A549 (cell line): ENCODE results near the gene ENPP7. TPM values are rescaled to one million over a fixed set of nuclear protein-coding genes. Genes with fewer than 3 reads are reported as not detected.

Experiments used
- ATAC-seq, 2 experiments: fragments of 200-7000 bp in 1 of 2; fragments of >200 bp in 1 of 2; cut with Nextera tagmentation in 1 of 2; cut with Tn5 transposase in 1 of 2; 3 replicates each; pipeline versions ENCODE4 v1.8.0 to v1.9.1; 2018 to 2020; ENCODE audit warnings: mild to moderate bottlenecking in 1 of 2, moderate library complexity in 1 of 2
- CTCF ChIA-PET: fragments of 300-600 bp; sonication (Branson Sonifier 250); formaldehyde crosslinking; extraction: SDS; loops from one replicate; lab custom pipeline; 2021; ENCODE audit warnings: antibody characterized with exemption, inconsistent platforms; lab: Yijun Ruan, JAX
- POLR2A ChIA-PET: fragments of 350-600 bp; formaldehyde crosslinking; extraction: SDS; loops from one replicate; lab custom pipeline; 2021; ENCODE audit warnings: antibody characterized with exemption, inconsistent platforms; lab: Yijun Ruan, JAX
- DNase-seq, 2 experiments: peaks; one replicate each; pipeline versions ENCODE4 v3.0.0 to v3.0.0-alpha.2; 2011 to 2016; ENCODE audit warnings: low read depth in 1 of 2, low spot score in 1 of 2
- FAIRE-seq: peaks from 2 replicates; lab custom pipeline; 2011; peaks lifted over from hg19 to GRCh38; lab: Jason Lieb, UNC
- H3K27ac ChIP-seq, 2 experiments: fragments of >200 bp; sonication (Bioruptor Twin); formaldehyde crosslinking; 3 replicates each; pipeline ENCODE4 v1.5.1; 2016 to 2017
- H3K4me1 ChIP-seq: fragments of >200 bp; sonication (Bioruptor Twin); formaldehyde crosslinking; 3 replicates; pipeline ENCODE4 v1.6.1; 2016
- H3K4me2 ChIP-seq: fragments of >200 bp; sonication (Bioruptor Twin); formaldehyde crosslinking; 3 replicates; pipeline ENCODE4 v1.6.1; 2016
- H3K4me3 ChIP-seq: fragments of >200 bp; sonication (Bioruptor Twin); formaldehyde crosslinking; 3 replicates; pipeline ENCODE4 v1.5.1; 2016
- H3K9me3 ChIP-seq: fragments of >200 bp; sonication (Bioruptor Twin); formaldehyde crosslinking; 3 replicates; pipeline ENCODE4 v1.6.1; 2016
- CBX2 ChIP-seq: fragments of 200-600 bp; sonication (generic); IDR thresholded peaks from 2 replicates; pipeline ENCODE4 v1.6.1; 2016; ENCODE audit warnings: low read depth, mild to moderate bottlenecking, borderline replicate concordance
- CBX8 ChIP-seq: fragments of 200-600 bp; sonication (generic); IDR thresholded peaks from 2 replicates; pipeline ENCODE4 v1.6.1; 2016
- CHD2 ChIP-seq: fragments of 150-350 bp; IDR thresholded peaks from 2 replicates; pipeline ENCODE4 v1.6.1; 2014; ENCODE audit warnings: low read length; ENCODE audit not compliant: partially characterized antibody
- ESRRA ChIP-seq: fragments of 150-350 bp; IDR thresholded peaks from 2 replicates; pipeline ENCODE4 v1.6.1; 2014; ENCODE audit warnings: mild to moderate bottlenecking, low read length, borderline replicate concordance
- FOXS1 ChIP-seq: fragments of 250-450 bp; sonication (Bioruptor Pico); IDR thresholded peaks from 2 replicates; pipeline ENCODE4 v1.5.0; 2020; ENCODE audit warnings: mild to moderate bottlenecking, moderate library complexity
- GATA3 ChIP-seq: IDR thresholded peaks from 2 replicates; pipeline ENCODE4 v1.6.1; 2012; ENCODE audit warnings: borderline replicate concordance
- HDAC2 ChIP-seq: fragments of 200-600 bp; sonication (generic); IDR thresholded peaks from 2 replicates; pipeline ENCODE4 v1.6.1; 2016
- HOXA7 ChIP-seq: fragments of 250-450 bp; sonication (Bioruptor Pico); IDR thresholded peaks from 2 replicates; pipeline ENCODE4 v1.5.0; 2020; ENCODE audit warnings: mild to moderate bottlenecking, moderate library complexity
- KDM1A ChIP-seq: fragments of 200-600 bp; sonication (generic); IDR thresholded peaks from 2 replicates; pipeline ENCODE4 v1.6.1; 2016; ENCODE audit warnings: low read depth, mild to moderate bottlenecking
- RCOR1 ChIP-seq: fragments of 150-350 bp; IDR thresholded peaks from 2 replicates; pipeline ENCODE4 v1.6.1; 2014; ENCODE audit warnings: antibody characterized with exemption, low read length, low read depth
- RFX5 ChIP-seq: fragments of 450-650 bp; IDR thresholded peaks from 2 replicates; pipeline ENCODE4 v1.7.1; 2014; ENCODE audit warnings: antibody characterized with exemption, mild to moderate bottlenecking, moderate library complexity
- SREBF2 ChIP-seq: fragments of 450-650 bp; IDR thresholded peaks from 2 replicates; pipeline ENCODE4 v1.6.1; 2014; ENCODE audit warnings: mild to moderate bottlenecking, moderate library complexity
- TFCP2L1 ChIP-seq: fragments of 250-450 bp; sonication (Bioruptor Pico); IDR thresholded peaks from 2 replicates; pipeline ENCODE4 v1.5.0; 2021; ENCODE audit warnings: mild to moderate bottlenecking
- WGBS: methylation state at CpG from one replicate; pipeline ENCODE4 v1.1.6; 2017; ENCODE audit errors: missing lambda C conversion rate; 5-methylcytosine and 5-hydroxymethylcytosine counted together
- polyA plus RNA-seq, 4 experiments: library from polyadenylated mRNA; depleted of rRNA in 3 of 4; stranded (reverse); fragments of >200 nt; fragmentation: RNase III in 1 of 4; extraction: RNeasy Plus Mini Kit Qiagen cat#74134 plus additional on column Dnase treatment in 1 of 4; gene quantifications; 2 replicates in 3 of 4; 3 replicates in 1 of 4; pipeline ENCODE4 v1.2.3, GENCODE V29; 2011 to 2017
- TF ChIP-seq, protein P1 (sequence below): fragments of 200-600 bp; sonication (generic); IDR thresholded peaks from 2 replicates; pipeline ENCODE4 v1.6.1; 2016; ENCODE audit warnings: antibody characterized with exemption, mild to moderate bottlenecking, moderate library complexity
- TF ChIP-seq, protein P2 (sequence below): fragments of >200 bp; sonication (Bioruptor Twin); formaldehyde crosslinking; IDR thresholded peaks from 3 replicates; pipeline ENCODE4 v1.6.1; 2016
- TF ChIP-seq, protein P3 (sequence below): IDR thresholded peaks from 2 replicates; pipeline ENCODE4 v1.6.1; 2012
- TF ChIP-seq, protein P4 (sequence below): IDR thresholded peaks from 2 replicates; pipeline ENCODE4 v1.6.1; 2012; ENCODE audit warnings: low read depth, borderline replicate concordance
- TF ChIP-seq, protein P5 (sequence below): fragments of >200 bp; sonication (Bioruptor Twin); formaldehyde crosslinking; IDR thresholded peaks from 3 replicates; pipeline ENCODE4 v1.5.1; 2016
- TF ChIP-seq, protein P6 (sequence below): fragments of 150-350 bp; IDR thresholded peaks from 2 replicates; pipeline ENCODE4 v1.6.1; 2014; ENCODE audit warnings: low read depth, mild to moderate bottlenecking, low read length

ENPP7 gene
- polyA plus RNA-seq, 2 of the 4 experiments (the other 2 are of a cell fraction) = not detected

DNA sequence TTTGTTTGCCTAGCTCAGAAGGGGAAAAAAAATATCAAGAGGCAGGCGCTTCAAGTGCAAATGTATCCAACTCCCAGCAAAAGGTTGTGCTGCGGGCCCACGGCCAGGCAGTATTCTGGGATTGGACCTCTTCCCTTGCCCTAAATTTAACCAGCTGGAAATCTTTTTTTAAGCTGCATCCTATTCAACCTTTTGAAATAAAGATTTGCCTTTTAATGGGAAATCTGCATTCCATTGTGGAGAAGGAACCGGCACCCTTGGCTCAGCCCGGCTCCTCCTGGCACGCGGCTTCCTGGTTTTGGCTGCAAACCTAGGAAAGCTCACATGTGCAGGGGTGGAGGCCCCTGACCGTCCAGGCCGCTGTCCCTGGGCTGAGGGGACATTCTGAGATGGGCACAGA lies 38.8 kb upstream of the ENPP7 start:
- FAIRE-seq (no peak), ATAC-seq (no peak)
- CTCF ChIA-PET = interaction anchor here (0.9 to 8.1 kb wide), 4 partner anchors 15 to 609 kb away, joined by 4 to 73 read pairs (median 4); no protein-coding TSS in a partner anchor

DNA sequence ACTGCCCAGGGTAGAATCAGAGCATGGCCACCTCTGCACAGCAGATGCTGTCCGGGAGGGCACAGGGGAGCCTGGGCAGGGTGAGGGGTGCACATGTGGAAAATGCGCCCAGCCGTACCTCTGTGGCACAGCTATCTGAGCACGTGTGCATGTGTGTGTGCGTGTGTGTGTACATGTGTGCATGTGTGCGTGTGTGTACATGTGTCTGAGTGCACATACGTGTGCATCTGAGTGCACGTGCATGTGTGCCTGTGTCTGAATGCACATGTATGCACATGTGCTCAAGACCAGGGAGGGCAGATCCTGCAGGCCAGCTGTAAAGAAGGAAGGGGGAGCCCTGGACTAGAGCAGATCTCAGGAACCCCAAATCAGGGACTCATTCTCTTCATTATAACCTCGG lies 37.3 kb upstream of the ENPP7 start:
- no peak for ATAC-seq
- H3K4me2 ChIP-seq = no peak overlapping the region
- DNase-seq = no peak
- CTCF ChIA-PET = interaction anchor here (1.1 to 8.1 kb wide), 3 partner anchors 7 to 606 kb away, joined by 4 to 73 read pairs (median 9); no protein-coding TSS in a partner anchor
- WGBS = 64% methylated on average over 9 of the region's 9 CpGs
- H3K4me3 ChIP-seq = no peak overlapping the region
- H3K4me1 ChIP-seq = peaks cover 23% of the 10 kb centered on the region
- no peak for FAIRE-seq
- H3K9me3 ChIP-seq = no peaks in the 10 kb centered on the region
- POLR2A ChIA-PET = no interaction called here
- no peak overlapping the region for H3K27ac ChIP-seq
- TF ChIP-seq, protein P1, sequence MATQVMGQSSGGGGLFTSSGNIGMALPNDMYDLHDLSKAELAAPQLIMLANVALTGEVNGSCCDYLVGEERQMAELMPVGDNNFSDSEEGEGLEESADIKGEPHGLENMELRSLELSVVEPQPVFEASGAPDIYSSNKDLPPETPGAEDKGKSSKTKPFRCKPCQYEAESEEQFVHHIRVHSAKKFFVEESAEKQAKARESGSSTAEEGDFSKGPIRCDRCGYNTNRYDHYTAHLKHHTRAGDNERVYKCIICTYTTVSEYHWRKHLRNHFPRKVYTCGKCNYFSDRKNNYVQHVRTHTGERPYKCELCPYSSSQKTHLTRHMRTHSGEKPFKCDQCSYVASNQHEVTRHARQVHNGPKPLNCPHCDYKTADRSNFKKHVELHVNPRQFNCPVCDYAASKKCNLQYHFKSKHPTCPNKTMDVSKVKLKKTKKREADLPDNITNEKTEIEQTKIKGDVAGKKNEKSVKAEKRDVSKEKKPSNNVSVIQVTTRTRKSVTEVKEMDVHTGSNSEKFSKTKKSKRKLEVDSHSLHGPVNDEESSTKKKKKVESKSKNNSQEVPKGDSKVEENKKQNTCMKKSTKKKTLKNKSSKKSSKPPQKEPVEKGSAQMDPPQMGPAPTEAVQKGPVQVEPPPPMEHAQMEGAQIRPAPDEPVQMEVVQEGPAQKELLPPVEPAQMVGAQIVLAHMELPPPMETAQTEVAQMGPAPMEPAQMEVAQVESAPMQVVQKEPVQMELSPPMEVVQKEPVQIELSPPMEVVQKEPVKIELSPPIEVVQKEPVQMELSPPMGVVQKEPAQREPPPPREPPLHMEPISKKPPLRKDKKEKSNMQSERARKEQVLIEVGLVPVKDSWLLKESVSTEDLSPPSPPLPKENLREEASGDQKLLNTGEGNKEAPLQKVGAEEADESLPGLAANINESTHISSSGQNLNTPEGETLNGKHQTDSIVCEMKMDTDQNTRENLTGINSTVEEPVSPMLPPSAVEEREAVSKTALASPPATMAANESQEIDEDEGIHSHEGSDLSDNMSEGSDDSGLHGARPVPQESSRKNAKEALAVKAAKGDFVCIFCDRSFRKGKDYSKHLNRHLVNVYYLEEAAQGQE = no peak
- TF ChIP-seq RFX5 = no peak
- TF ChIP-seq, protein P2, sequence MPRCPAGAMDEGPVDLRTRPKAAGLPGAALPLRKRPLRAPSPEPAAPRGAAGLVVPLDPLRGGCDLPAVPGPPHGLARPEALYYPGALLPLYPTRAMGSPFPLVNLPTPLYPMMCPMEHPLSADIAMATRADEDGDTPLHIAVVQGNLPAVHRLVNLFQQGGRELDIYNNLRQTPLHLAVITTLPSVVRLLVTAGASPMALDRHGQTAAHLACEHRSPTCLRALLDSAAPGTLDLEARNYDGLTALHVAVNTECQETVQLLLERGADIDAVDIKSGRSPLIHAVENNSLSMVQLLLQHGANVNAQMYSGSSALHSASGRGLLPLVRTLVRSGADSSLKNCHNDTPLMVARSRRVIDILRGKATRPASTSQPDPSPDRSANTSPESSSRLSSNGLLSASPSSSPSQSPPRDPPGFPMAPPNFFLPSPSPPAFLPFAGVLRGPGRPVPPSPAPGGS = no peak
- TF ChIP-seq FOXS1 (CRISPR knock-in tag) = no peak
- TF ChIP-seq, protein P3, sequence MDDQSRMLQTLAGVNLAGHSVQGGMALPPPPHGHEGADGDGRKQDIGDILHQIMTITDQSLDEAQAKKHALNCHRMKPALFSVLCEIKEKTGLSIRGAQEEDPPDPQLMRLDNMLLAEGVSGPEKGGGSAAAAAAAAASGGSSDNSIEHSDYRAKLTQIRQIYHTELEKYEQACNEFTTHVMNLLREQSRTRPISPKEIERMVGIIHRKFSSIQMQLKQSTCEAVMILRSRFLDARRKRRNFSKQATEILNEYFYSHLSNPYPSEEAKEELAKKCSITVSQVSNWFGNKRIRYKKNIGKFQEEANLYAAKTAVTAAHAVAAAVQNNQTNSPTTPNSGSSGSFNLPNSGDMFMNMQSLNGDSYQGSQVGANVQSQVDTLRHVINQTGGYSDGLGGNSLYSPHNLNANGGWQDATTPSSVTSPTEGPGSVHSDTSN = no peak
- TF ChIP-seq CBX2 = no peak
- TF ChIP-seq GATA3 = no peak
- TF ChIP-seq, protein P4, sequence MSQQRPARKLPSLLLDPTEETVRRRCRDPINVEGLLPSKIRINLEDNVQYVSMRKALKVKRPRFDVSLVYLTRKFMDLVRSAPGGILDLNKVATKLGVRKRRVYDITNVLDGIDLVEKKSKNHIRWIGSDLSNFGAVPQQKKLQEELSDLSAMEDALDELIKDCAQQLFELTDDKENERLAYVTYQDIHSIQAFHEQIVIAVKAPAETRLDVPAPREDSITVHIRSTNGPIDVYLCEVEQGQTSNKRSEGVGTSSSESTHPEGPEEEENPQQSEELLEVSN = no peak
- TF ChIP-seq HOXA7 (CRISPR knock-in tag) = no peak
- TF ChIP-seq KDM1A = no peak
- TF ChIP-seq, protein P5, sequence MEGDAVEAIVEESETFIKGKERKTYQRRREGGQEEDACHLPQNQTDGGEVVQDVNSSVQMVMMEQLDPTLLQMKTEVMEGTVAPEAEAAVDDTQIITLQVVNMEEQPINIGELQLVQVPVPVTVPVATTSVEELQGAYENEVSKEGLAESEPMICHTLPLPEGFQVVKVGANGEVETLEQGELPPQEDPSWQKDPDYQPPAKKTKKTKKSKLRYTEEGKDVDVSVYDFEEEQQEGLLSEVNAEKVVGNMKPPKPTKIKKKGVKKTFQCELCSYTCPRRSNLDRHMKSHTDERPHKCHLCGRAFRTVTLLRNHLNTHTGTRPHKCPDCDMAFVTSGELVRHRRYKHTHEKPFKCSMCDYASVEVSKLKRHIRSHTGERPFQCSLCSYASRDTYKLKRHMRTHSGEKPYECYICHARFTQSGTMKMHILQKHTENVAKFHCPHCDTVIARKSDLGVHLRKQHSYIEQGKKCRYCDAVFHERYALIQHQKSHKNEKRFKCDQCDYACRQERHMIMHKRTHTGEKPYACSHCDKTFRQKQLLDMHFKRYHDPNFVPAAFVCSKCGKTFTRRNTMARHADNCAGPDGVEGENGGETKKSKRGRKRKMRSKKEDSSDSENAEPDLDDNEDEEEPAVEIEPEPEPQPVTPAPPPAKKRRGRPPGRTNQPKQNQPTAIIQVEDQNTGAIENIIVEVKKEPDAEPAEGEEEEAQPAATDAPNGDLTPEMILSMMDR = no peak
- TF ChIP-seq TFCP2L1 (CRISPR knock-in tag) = no peak
- no peak for TF ChIP-seq ESRRA

More for the DNA sequence above, 38.8 kb upstream of the ENPP7 start:
- H3K4me2 ChIP-seq = no peak overlapping the region
- peaks cover 16% of the 10 kb centered on the region for H3K4me1 ChIP-seq
- WGBS = 83% methylated on average over 9 of the region's 9 CpGs
- no peak overlapping the region for H3K4me3 ChIP-seq
- no peak overlapping the region for H3K27ac ChIP-seq
- no peaks in the 10 kb centered on the region for H3K9me3 ChIP-seq
- POLR2A ChIA-PET = interaction anchor here (0.6 kb wide), 1 partner anchor 146 kb away, joined by 8 read pairs; no protein-coding TSS in a partner anchor
- DNase-seq = no peak
- TF ChIP-seq, protein P6, sequence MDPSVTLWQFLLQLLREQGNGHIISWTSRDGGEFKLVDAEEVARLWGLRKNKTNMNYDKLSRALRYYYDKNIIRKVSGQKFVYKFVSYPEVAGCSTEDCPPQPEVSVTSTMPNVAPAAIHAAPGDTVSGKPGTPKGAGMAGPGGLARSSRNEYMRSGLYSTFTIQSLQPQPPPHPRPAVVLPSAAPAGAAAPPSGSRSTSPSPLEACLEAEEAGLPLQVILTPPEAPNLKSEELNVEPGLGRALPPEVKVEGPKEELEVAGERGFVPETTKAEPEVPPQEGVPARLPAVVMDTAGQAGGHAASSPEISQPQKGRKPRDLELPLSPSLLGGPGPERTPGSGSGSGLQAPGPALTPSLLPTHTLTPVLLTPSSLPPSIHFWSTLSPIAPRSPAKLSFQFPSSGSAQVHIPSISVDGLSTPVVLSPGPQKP = no peak
- TF ChIP-seq HDAC2 = no peak
- TF ChIP-seq CHD2 = no peak
- no peak for TF ChIP-seq RCOR1
- no peak for TF ChIP-seq RFX5
- TF ChIP-seq, protein P1 = no peak
- no peak for TF ChIP-seq TFCP2L1 (CRISPR knock-in tag)
- TF ChIP-seq, protein P4 = no peak
- no peak for TF ChIP-seq FOXS1 (CRISPR knock-in tag)
- TF ChIP-seq CBX8 = no peak
- no peak for TF ChIP-seq SREBF2
